Activated CD4-positive, CD25-positive, alpha-beta regulatory T cell (primary cell): Measurements from ENCODE around the gene PDSS1.
"Not testable (repeated sequence)": the region's sequence is repeated elsewhere in the genome, so short reads cannot be mapped to it uniquely, and the experiment has no call there.

Experiments
- DNase-seq, 4 experiments: peaks; one replicate each; lab custom pipeline; 2025; lab: John Stamatoyannopoulos, UW

Gene PDSS1

GRCh38 chr10:26697163-26697921 is at the start of gene PDSS1:
TSS of gene PDSS1 (plus strand) at chr10:26697701. CDS start at chr10:26697712, 11 bp downstream.
- DNase-seq, result peak; percentile 28 to 55 (median 44)

- DNase-seq, result not testable (repeated sequence)
These were observed 49.3 kb upstream of the PDSS1 start for GRCh38 chr10:26648245-26648636.

GRCh38 chr10:26650406-26650805 is 47.1 kb upstream of the PDSS1 start:
- no peak for DNase-seq

GRCh38 chr10:26651476-26651875 is 46.0 kb upstream of the PDSS1 start:
- not testable (repeated sequence) for DNase-seq

GRCh38 chr10:26653004-26653403 is 44.5 kb upstream of the PDSS1 start:
- no peak for DNase-seq

- no peak for DNase-seq
These were observed 41.8 kb upstream of the PDSS1 start for GRCh38 chr10:26655746-26656145.

- DNase-seq, result no peak
These were observed 34.6 kb upstream of the PDSS1 start for GRCh38 chr10:26662864-26663263.

- DNase-seq, result no peak
These were observed 32.1 kb upstream of the PDSS1 start for GRCh38 chr10:26665080-26666048.

- no peak for DNase-seq
These were observed 21.6 kb upstream of the PDSS1 start for GRCh38 chr10:26675873-26676257.

GRCh38 chr10:26679588-26679987 is 17.9 kb upstream of the PDSS1 start:
- DNase-seq, result no peak

GRCh38 chr10:26681076-26681475 is 16.4 kb upstream of the PDSS1 start:
- DNase-seq, result no peak

GRCh38 chr10:26681971-26682370 is 15.5 kb upstream of the PDSS1 start:
- DNase-seq, result not testable (repeated sequence)

- no peak for DNase-seq
These were observed 14.6 kb upstream of the PDSS1 start for GRCh38 chr10:26682931-26683330.

- not testable (repeated sequence) for DNase-seq
These were observed 12.7 kb upstream of the PDSS1 start for GRCh38 chr10:26684667-26685264.

- no peak for DNase-seq
These were observed 12.1 kb upstream of the PDSS1 start for GRCh38 chr10:26685441-26685840.

GRCh38 chr10:26689399-26689798 is 8.1 kb upstream of the PDSS1 start:
- DNase-seq, result no peak

- no peak for DNase-seq
These were observed 6.6 kb upstream of the PDSS1 start for GRCh38 chr10:26690731-26691475.

GRCh38 chr10:26694536-26694935 is 3.0 kb upstream of the PDSS1 start:
- DNase-seq, result not testable (repeated sequence)

GRCh38 chr10:26696786-26697162 is 727 bp upstream of the PDSS1 start:
- DNase-seq, result no peak

GRCh38 chr10:26697922-26698608 is 564 bp downstream of the PDSS1 start:
- no peak for DNase-seq

- no peak for DNase-seq
These were observed 1.4 kb downstream of the PDSS1 start for GRCh38 chr10:26698909-26699308.
